MM.1S (cell line): ENCODE results near the gene ZFPM1.

Source experiments
- DNase-seq: peaks from one replicate; pipeline ENCODE4 v3.0.0-alpha.2; 2015
- H2AFZ ChIP-seq: fragments of 300-600 bp; sonication (generic); 2 replicates; pipeline ENCODE4 v1.6.0; 2016; ENCODE audit warnings: antibody characterized with exemption, low read length
- H3F3A ChIP-seq: fragments of 300-600 bp; sonication (generic); 2 replicates; pipeline ENCODE4 v1.6.1; 2016; ENCODE audit warnings: mild to moderate bottlenecking, antibody characterized with exemption, low read length, moderate library complexity, mixed read lengths; ENCODE audit not compliant: insufficient read depth
- H3K27ac ChIP-seq: fragments of 300-600 bp; sonication (generic); 2 replicates; pipeline ENCODE4 v1.5.1; 2016; ENCODE audit warnings: mild to moderate bottlenecking, low read length
- H3K27me3 ChIP-seq: fragments of 300-600 bp; sonication (generic); replicated peaks from 2 replicates; pipeline ENCODE4 v1.6.0; 2016; ENCODE audit warnings: low read length; ENCODE audit not compliant: insufficient read depth
- H3K36me3 ChIP-seq: fragments of 300-600 bp; sonication (generic); replicated peaks from 2 replicates; pipeline ENCODE4 v1.6.1; 2016; ENCODE audit warnings: mild to moderate bottlenecking, low read length, mixed read lengths; ENCODE audit not compliant: insufficient read depth
- H3K4me1 ChIP-seq: fragments of 300-600 bp; sonication (generic); 2 replicates; pipeline ENCODE4 v1.6.1; 2016; ENCODE audit warnings: low read length, mixed read lengths
- H3K4me2 ChIP-seq: fragments of 300-600 bp; sonication (generic); 2 replicates; pipeline ENCODE4 v1.6.0; 2016; ENCODE audit warnings: low read depth, low read length
- H3K4me3 ChIP-seq: fragments of 300-600 bp; sonication (generic); 2 replicates; pipeline ENCODE4 v1.5.1; 2016; ENCODE audit warnings: low read length, mixed read lengths
- H3K79me2 ChIP-seq: fragments of 300-600 bp; sonication (generic); 2 replicates; pipeline ENCODE4 v1.6.1; 2016; ENCODE audit warnings: mixed run types, low read length, mixed read lengths
- H3K9ac ChIP-seq: fragments of 300-600 bp; sonication (generic); 2 replicates; pipeline ENCODE4 v1.6.1; 2016; ENCODE audit warnings: low read length, mixed read lengths
- H3K9me2 ChIP-seq: fragments of 300-600 bp; sonication (generic); replicated peaks from 2 replicates; pipeline ENCODE4 v1.6.1; 2016; ENCODE audit warnings: mild to moderate bottlenecking, low read length, mixed read lengths; ENCODE audit not compliant: insufficient read depth
- H3K9me3 ChIP-seq: fragments of 300-600 bp; sonication (generic); replicated peaks from 2 replicates; pipeline ENCODE4 v1.6.1; 2016; ENCODE audit warnings: mild to moderate bottlenecking, low read length, mixed read lengths; ENCODE audit not compliant: insufficient read depth
- H4K20me1 ChIP-seq: fragments of 300-600 bp; sonication (generic); 2 replicates; pipeline ENCODE4 v1.6.1; 2016; ENCODE audit warnings: mild to moderate bottlenecking, low read length, moderate library complexity, mixed read lengths; ENCODE audit not compliant: insufficient read depth
- CTCF ChIP-seq: fragments of 300-600 bp; sonication (generic); IDR thresholded peaks from 2 replicates; pipeline ENCODE4 v1.5.1; 2016; ENCODE audit warnings: antibody characterized with exemption, low read length, mixed read lengths
- EZH2 ChIP-seq: fragments of 300-600 bp; sonication (generic); optimal IDR thresholded peaks from 2 replicates; pipeline ENCODE3; 2017; ENCODE audit warnings: low read depth, mild to moderate bottlenecking, antibody characterized with exemption, low read length, mixed read lengths
- EZH2phosphoT487 ChIP-seq: fragments of 300-600 bp; sonication (generic); IDR thresholded peaks from 2 replicates; pipeline ENCODE4 v1.6.1; 2018; ENCODE audit warnings: antibody characterized with exemption, low read length

ZFPM1 gene

GRCh38 chr16:88466175-88466862 lies 13.2 kb downstream of the ZFPM1 start:
- Histone ChIP-seq H3K4me3 (no peak overlapping the region), H2AFZ (no peak overlapping the region), H3K36me3 (no peaks in the 10 kb centered on the region), H3K4me1 (no peaks in the 10 kb centered on the region), H3K9me3 (no peaks in the 10 kb centered on the region), H3K4me2 (no peak overlapping the region), H3K9ac (no peak overlapping the region), H3K79me2 (peaks cover 45% of the 10 kb centered on the region), H3K27ac (no peak overlapping the region), H3F3A (no peaks in the 10 kb centered on the region), H3K9me2 (no peaks in the 10 kb centered on the region), H3K27me3 (no peaks in the 10 kb centered on the region), H4K20me1 (no peaks in the 10 kb centered on the region)
- TF ChIP-seq CTCF: no peak
- no peak for TF ChIP-seq EZH2
- TF ChIP-seq EZH2phosphoT487: no peak
- no peak for DNase-seq

GRCh38 chr16:88466949-88467348 lies 13.9 kb downstream of the ZFPM1 start:
- H3K4me3 ChIP-seq: no peak overlapping the region
- H4K20me1 ChIP-seq: no peaks in the 10 kb centered on the region
- H2AFZ ChIP-seq: no peak overlapping the region
- H3F3A ChIP-seq: no peaks in the 10 kb centered on the region
- H3K36me3 ChIP-seq: no peaks in the 10 kb centered on the region
- TF ChIP-seq EZH2phosphoT487 (no peak), EZH2 (no peak), CTCF (no peak)
- peaks cover 39% of the 10 kb centered on the region for H3K79me2 ChIP-seq
- no peak overlapping the region for H3K4me2 ChIP-seq
- DNase-seq: no peak
- no peak overlapping the region for H3K9ac ChIP-seq
- no peaks in the 10 kb centered on the region for H3K4me1 ChIP-seq
- no peak overlapping the region for H3K27ac ChIP-seq
- H3K27me3 ChIP-seq: no peaks in the 10 kb centered on the region
- H3K9me3 ChIP-seq: no peaks in the 10 kb centered on the region
- no peaks in the 10 kb centered on the region for H3K9me2 ChIP-seq

- TF ChIP-seq CTCF: no peak
- TF ChIP-seq EZH2phosphoT487: no peak
- TF ChIP-seq EZH2: no peak
- H3K4me1 ChIP-seq: no peaks in the 10 kb centered on the region
- no peaks in the 10 kb centered on the region for H3K9me2 ChIP-seq
- H2AFZ ChIP-seq: no peak overlapping the region
- peaks cover 33% of the 10 kb centered on the region for H3K79me2 ChIP-seq
- no peak overlapping the region for H3K4me2 ChIP-seq
- no peaks in the 10 kb centered on the region for H3K36me3 ChIP-seq
- H3K9me3 ChIP-seq: no peaks in the 10 kb centered on the region
- H3F3A ChIP-seq: no peaks in the 10 kb centered on the region
- H3K27me3 ChIP-seq: no peaks in the 10 kb centered on the region
- H4K20me1 ChIP-seq: no peaks in the 10 kb centered on the region
- no peak overlapping the region for H3K27ac ChIP-seq
- no peak overlapping the region for H3K4me3 ChIP-seq
- no peak overlapping the region for H3K9ac ChIP-seq
- DNase-seq: no peak
Measured at GRCh38 chr16:88467541-88467944, 14.5 kb downstream of the ZFPM1 start.
